Measurements from ENCODE around the gene UBQLNL. TPM values are rescaled to one million over a fixed set of nuclear protein-coding genes. Genes with fewer than 3 reads are reported as not detected.

UBQLNL gene
- total RNA-seq, 4 donors from 2014 or later = 0.12 to 1.8 (median 0.48) TPM

- intact Hi-C loops (cut with DNase I; ENCODE audit: low total_unique reads) = no loop called here
- no peak for DNase-seq (ENCODE audit: low spot score in 2 of 2)
- no peak overlapping the region for H3K4me3 ChIP-seq (ENCODE audit: low read depth, poor library complexity, severe bottlenecking)
- 82 to 91% methylated on average over 4 of the region's 4 CpGs for WGBS, 2 donors
- TF ChIP-seq POLR2A (IDR thresholded peaks at IDR 0.05) (no peak), CTCF (IDR thresholded peaks at IDR 0.05) (no peak)
Measured at GRCh38 chr11:5488798-5489399, 27.6 kb downstream of the UBQLNL start.

- no peak for TF ChIP-seq CTCF (IDR thresholded peaks at IDR 0.05)
- TF ChIP-seq POLR2A (IDR thresholded peaks at IDR 0.05) = no peak
- intact Hi-C loops (cut with DNase I; ENCODE audit: low total_unique reads) = no loop called here
- DNase-seq (ENCODE audit: low spot score in 2 of 2) = no peak
- H3K4me3 ChIP-seq (ENCODE audit: low read depth, poor library complexity, severe bottlenecking) = no peak within 1 kb of the TSS
Measured at GRCh38 chr11:5488385-5488784, 28.1 kb downstream of the UBQLNL start, which contains the start of gene OR52D1. OR52D1 (plus strand) TSS chr11:5488685; CDS start chr11:5488707, 22 bp downstream.

- intact Hi-C loops (cut with DNase I; ENCODE audit: low total_unique reads) = no loop called here
- 74 to 76% methylated on average over 3 of the region's 3 CpGs for WGBS, 2 donors
- no peak for TF ChIP-seq POLR2A (IDR thresholded peaks at IDR 0.05)
- DNase-seq (ENCODE audit: low spot score in 2 of 2) = no peak
- H3K4me3 ChIP-seq (ENCODE audit: low read depth, poor library complexity, severe bottlenecking) = no peak overlapping the region
Measured at GRCh38 chr11:5486421-5486820, 30.1 kb downstream of the UBQLNL start.

GRCh38 chr11:5486003-5486402 is 30.5 kb downstream of the UBQLNL start:
- DNase-seq (ENCODE audit: low spot score in 2 of 2) = no peak
- 92 to 93% methylated on average over 3 of the region's 3 CpGs for WGBS, 2 donors
- TF ChIP-seq POLR2A (IDR thresholded peaks at IDR 0.05) (no peak), CTCF (IDR thresholded peaks at IDR 0.05) (no peak)
- H3K4me3 ChIP-seq (ENCODE audit: low read depth, poor library complexity, severe bottlenecking) = no peak overlapping the region
- intact Hi-C loops (cut with DNase I; ENCODE audit: low total_unique reads) = no loop called here

- no peak overlapping the region for H3K4me3 ChIP-seq (ENCODE audit: low read depth, poor library complexity, severe bottlenecking)
- 36 to 41% methylated on average over 2 of the region's 2 CpGs for WGBS, 2 donors
- intact Hi-C loops (cut with DNase I; ENCODE audit: low total_unique reads) = loop anchor here (5.0 kb wide), 1 partner anchor 331 kb away; the partner anchor contains the start of gene OR52N2
- DNase-seq (ENCODE audit: low spot score in 2 of 2) = no peak
- no peak for TF ChIP-seq POLR2A (IDR thresholded peaks at IDR 0.05)
- TF ChIP-seq CTCF (IDR thresholded peaks at IDR 0.05) = no peak
Measured at GRCh38 chr11:5476186-5476819, 40.2 kb downstream of the UBQLNL start.

- intact Hi-C loops (cut with DNase I; ENCODE audit: low total_unique reads) = no loop called here
- TF ChIP-seq POLR2A (IDR thresholded peaks at IDR 0.05) = no peak
- TF ChIP-seq CTCF (IDR thresholded peaks at IDR 0.05) = no peak
Measured at GRCh38 chr11:5473921-5474320, 42.6 kb downstream of the UBQLNL start.

More at GRCh38 chr11:5473921-5474320, 42.6 kb downstream of the UBQLNL start:
- H3K4me3 ChIP-seq (ENCODE audit: low read depth, poor library complexity, severe bottlenecking) = no peak overlapping the region
- DNase-seq (ENCODE audit: low spot score in 2 of 2) = no peak

Data from lower leg skin (tissue), 4 donors.